T-helper 1 cell (primary cell): ENCODE measurements around the gene SEC63.
"Not testable (repeated sequence)": the region's sequence is repeated elsewhere in the genome, so short reads cannot be mapped to it uniquely, and the experiment has no call there.

Experiments used
- DNase-seq, 5 donors: peaks; one replicate each; pipeline ENCODE4 v3.0.0-alpha.2; 2012 to 2020

Gene SEC63

DNA sequence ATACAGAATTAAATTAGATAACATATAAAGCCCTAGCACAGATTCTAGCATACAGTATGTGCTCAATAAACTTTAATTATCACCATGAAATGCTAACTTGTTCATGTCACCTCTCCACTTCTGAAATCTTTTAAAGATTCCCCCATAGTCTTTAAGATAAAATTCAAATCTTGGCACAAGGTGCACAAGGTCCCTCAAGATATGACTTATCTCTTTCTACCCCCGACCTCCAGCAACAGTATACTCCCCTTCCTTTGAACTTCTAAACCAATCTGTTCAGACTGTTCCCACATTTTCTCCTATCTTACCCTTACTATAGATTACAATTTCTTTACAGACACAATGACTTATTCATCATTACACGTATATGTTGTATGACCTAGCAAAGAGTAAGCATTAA lies 29.0 kb downstream of the SEC63 start:
- no peak for DNase-seq

DNA sequence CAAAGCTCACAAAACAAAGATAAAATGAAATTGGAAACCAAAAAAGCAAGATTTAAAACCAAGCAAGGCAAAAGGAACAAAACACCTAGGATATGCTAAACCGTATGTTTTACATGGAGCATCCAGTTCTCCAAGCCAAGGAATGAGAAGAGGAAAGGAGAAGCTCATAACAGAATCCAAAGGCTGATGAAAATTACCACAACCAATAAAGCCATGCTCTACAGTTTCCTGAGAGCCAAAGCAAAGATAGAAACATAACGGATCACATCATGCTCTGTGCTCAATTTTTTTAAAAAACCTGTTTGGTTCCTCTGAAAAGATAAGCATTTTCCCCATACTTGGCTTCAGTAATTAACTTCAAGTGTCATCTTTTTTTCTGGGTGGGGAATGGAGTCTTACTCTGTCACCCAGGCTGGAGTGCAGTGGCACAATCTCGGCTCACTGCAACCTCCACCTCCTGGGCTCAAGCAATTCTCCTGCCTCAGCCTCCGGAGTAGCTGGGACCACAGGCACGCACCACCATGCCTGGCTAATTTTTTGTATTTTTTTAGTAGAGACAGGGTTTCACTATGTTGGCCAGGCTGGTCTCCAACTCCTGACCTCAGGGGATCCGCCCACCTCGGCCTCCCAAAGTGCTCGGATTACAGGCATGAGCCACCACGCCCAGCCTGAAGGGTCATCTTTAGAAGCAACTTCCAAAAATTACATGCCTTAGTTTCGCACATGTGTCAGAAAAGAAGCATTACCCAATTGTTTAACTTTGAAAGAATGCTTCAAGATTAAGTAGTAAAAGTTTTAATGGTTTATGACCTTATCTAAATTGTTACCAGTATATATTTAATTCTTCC lies 31.1 kb downstream of the SEC63 start:
- not testable (repeated sequence) for DNase-seq

- peak in 1 of 5 donors; percentile 25 for DNase-seq
These were observed 40.3 kb downstream of the SEC63 start for GRCh38 chr6:107917451-107918375.

GRCh38 chr6:107916961-107917360 lies 41.0 kb downstream of the SEC63 start:
- not testable (repeated sequence) for DNase-seq

- DNase-seq, result no peak
These were observed 46.3 kb downstream of the SEC63 start for GRCh38 chr6:107911692-107912091.

DNA sequence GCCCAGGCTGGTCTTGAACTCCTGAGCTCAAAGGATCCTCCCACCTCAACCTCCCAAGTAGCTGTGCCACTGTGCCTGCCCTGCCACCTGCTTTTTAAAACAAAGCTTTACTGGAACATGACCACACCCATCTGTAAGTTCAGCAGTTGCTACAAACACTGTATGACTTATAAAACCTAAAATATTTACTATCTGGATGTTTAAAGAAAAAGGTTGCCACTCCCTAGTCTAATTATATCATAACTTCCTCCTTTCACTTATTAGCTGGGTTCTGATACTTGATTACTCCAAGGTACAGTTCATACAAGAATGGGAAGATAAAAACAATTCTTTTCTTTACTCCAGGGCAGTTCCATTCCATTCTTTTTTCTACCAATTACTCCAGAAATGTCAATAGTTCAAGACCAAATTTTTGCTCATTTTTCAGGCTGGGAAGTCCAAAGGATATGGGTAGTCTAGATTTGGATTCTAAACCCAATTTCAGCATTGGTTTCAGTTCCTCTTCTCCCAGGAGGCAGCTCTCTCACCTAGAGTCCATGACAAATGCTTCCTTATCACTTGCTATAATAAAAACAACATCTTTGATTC lies 63.1 kb downstream of the SEC63 start:
- no peak for DNase-seq

GRCh38 chr6:107890431-107890830 lies 67.6 kb downstream of the SEC63 start:
- not testable (repeated sequence) for DNase-seq

DNA sequence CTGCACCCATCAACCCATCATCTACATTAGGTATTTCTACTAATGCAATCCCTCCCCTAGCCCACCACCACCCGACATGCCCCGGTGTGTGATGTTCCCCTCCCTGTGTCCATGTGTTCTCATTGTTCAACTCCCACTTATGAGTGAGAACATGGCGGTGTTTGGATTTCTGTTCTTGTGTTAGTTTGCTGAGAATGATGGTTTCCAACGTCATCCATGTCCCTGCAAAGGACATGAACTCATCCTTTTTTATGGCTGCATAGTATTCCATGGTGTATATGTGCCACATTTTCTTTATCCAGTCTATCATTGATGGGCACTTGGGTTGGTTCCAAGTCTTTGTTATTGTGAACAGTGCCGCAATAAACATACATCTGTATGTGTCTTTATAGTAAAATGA lies 72.1 kb downstream of the SEC63 start:
- DNase-seq, result not testable (repeated sequence)

GRCh38 chr6:107879941-107880340 lies 78.1 kb downstream of the SEC63 start:
- no peak for DNase-seq

- DNase-seq, result no peak
These were observed 80.0 kb downstream of the SEC63 start for GRCh38 chr6:107877968-107878367.

GRCh38 chr6:107871976-107872375 lies 86.0 kb downstream of the SEC63 start:
- DNase-seq, result no peak

DNA sequence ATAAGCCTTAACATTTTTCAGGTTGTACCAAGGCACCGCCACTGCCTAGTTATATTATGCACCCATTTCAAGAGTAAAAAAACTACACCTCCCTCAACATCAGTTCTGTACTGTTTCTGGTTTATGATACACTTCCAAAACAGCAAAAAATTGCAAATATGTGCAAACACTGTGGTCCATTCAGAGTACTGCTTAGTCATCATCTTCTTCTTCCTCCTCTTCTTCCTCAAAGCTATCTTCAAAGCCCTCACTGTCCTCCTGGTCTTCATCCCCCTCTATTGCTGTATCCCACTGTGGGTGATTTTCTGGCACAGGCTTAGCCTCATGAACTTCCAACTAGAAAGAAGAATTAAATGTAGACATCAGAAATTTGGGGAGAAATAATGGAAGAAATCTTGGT lies 86.5 kb downstream of the SEC63 start:
- not testable (repeated sequence) for DNase-seq

- no peak for DNase-seq
These were observed 87.0 kb downstream of the SEC63 start for GRCh38 chr6:107871016-107871415.

DNA sequence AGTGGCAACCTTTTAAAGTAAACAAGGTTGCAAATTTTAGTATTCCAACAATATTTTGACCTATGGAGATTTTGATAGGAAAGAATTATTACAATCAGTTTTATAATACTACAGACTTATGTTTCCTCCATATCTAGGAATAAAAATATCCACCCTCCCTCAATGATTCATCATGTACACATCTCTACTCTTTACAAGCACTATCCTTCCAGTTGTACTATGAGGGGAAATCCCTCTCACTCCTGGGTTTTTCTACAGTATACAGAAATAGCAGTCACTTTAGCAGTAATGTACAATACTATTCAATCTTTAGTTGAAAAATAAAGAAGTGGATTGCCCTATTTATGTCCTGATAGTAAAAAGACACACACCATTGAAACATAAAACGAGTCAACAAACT lies 87.6 kb downstream of the SEC63 start:
- DNase-seq, result no peak

GRCh38 chr6:107869871-107870270 lies 88.1 kb downstream of the SEC63 start:
- no peak for DNase-seq

DNA sequence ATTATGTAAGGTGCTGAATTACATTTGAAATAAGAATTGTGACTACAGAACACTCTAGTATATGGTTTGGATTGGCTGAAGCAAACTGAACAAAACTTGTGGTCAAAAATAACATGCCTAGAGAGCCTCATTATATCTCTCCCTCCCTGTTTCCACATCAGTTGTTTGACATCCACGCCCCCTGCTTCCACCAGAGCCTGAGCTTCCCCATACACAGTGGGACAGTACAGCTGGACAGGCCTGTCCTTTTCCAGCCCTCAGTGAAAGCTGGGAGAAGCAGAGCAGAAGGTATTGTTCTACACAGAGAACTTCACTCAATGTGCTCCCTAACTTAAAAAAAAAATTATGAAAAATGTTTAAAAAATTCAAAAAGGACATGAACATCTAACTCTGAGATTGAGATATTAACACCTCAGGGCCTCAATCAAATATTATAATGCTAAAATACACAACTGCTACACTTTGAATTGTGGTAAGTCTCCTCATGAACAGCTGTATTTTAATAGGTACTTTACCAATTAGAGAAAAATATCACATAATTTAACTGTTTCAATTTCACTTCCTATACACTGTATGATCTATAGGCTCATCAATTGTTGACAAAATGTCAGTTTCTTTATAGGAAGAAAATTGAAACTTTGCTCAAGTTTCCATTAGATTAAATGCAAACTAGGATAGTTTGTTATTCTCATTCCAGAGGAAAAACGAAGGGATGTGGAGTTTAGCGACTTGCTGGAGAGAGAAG lies 89.0 kb downstream of the SEC63 start:
- no peak for DNase-seq

GRCh38 chr6:107867302-107867615 lies 90.7 kb downstream of the SEC63 start:
- DNase-seq, result no peak

GRCh38 chr6:107866606-107867301 lies 91.3 kb downstream of the SEC63 start:
- DNase-seq, result peak in 2 of 5 donors; percentile 13 to 31

DNA sequence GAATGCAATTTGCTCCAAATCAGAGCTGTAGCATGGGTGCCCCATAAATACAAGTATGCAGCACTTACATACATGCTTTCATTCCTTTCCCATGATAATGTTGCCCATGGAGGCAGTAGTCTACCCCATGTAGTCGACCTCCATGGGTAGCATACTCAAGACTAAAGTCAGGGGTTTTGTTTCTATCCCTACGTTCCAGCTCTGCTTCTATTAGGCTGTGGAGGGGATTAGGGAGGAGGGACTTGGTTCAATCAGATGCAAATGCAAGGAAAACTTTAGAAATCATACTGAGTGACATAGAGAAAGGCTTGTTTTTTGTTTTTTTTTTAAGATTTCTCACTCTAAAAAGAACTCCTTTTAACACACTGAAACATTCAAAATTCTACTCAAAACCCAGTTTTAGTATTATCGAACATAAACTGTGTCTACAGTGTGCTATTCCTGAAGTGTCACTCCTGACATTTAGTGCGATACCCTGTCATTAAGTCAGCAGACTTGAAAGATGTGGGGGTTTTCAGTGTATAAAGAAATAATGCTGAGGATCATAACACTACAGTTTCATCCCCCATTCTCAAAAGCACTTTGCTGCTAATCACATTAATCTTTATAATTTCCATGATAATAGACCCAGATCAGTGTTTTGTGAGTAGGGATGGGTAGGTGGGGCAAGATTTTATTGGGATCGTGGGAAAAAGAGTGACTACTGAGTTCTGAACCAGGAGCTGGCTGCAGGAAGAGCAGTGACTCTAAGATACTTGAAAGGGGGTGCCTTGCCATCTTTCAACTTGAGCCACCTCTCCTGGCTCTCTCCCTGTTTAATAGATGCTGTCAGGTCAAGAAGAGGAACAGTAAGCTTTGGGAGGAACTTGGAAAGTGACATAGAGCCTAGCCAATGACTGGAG lies 93.5 kb downstream of the SEC63 start:
- DNase-seq, result no peak

DNA sequence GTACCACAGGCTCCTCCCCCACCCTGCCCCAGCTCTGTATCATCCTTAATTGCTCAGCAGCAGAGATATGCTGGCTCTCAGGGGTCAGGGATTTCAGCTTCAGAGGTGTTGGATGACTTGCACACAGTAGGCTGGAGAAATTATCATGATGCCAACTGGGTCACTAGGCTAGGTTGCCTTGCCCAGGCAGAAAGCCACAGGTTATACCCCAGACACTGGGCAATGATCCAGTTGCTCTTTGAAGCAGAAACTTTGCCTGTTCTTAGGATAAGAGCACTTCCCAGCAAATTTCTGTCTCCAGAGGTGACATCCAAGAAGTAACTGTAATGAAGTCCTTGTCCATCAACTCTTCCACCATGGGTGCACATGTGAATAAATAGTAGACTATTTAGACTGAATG lies 95.6 kb downstream of the SEC63 start:
- no peak for DNase-seq

- not testable (repeated sequence) for DNase-seq
These were observed 97.0 kb downstream of the SEC63 start for GRCh38 chr6:107860963-107861362.
